Parathyroid adenoma (tissue), 2 donors: ENCODE measurements around the gene TENM3.

Source experiments
- H2AFZ ChIP-seq: fragments of 300-600 bp; sonication (generic); one replicate; pipeline ENCODE4 v1.7.0; 2017; ENCODE audit warnings: antibody characterized with exemption, mild to moderate bottlenecking
- H3K27ac ChIP-seq: fragments of 300-600 bp; sonication (generic); one replicate; pipeline ENCODE4 v1.7.0; 2017
- H3K27me3 ChIP-seq: fragments of 300-600 bp; sonication (generic); one replicate; pipeline ENCODE4 v1.7.0; 2017; ENCODE audit warnings: low read length; ENCODE audit not compliant: control insufficient read depth, insufficient read depth
- H3K36me3 ChIP-seq: fragments of 300-600 bp; sonication (generic); one replicate; pipeline ENCODE4 v1.7.0; 2017; ENCODE audit warnings: low read length; ENCODE audit not compliant: control insufficient read depth, insufficient read depth
- H3K4me1 ChIP-seq: fragments of 300-600 bp; sonication (generic); one replicate; pipeline ENCODE4 v1.7.0; 2017; ENCODE audit warnings: control low read depth
- H3K4me2 ChIP-seq: fragments of 300-600 bp; sonication (generic); one replicate; pipeline ENCODE4 v1.7.0; 2017; ENCODE audit warnings: low read length
- H3K4me3 ChIP-seq: fragments of 300-600 bp; sonication (generic); one replicate; pipeline ENCODE4 v1.7.0; 2017; ENCODE audit warnings: low read depth, low read length
- H3K79me2 ChIP-seq: fragments of 300-600 bp; sonication (generic); one replicate; pipeline ENCODE4 v1.7.0; 2017; ENCODE audit warnings: control low read depth
- H3K9ac ChIP-seq: fragments of 300-600 bp; sonication (generic); one replicate; pipeline ENCODE4 v1.7.0; 2017; ENCODE audit warnings: mild to moderate bottlenecking
- H3K9me3 ChIP-seq: fragments of 300-600 bp; sonication (generic); one replicate; pipeline ENCODE4 v1.7.0; 2017; ENCODE audit warnings: low read length; ENCODE audit not compliant: control insufficient read depth
- TF ChIP-seq, protein P1 (sequence below): fragments of 300-600 bp; sonication (generic); IDR thresholded peaks from one replicate; pipeline ENCODE4 v1.7.0; 2017; ENCODE audit warnings: antibody characterized with exemption, mild to moderate bottlenecking
- donor health status: primary hyperparathyroidism.

Gene TENM3

DNA sequence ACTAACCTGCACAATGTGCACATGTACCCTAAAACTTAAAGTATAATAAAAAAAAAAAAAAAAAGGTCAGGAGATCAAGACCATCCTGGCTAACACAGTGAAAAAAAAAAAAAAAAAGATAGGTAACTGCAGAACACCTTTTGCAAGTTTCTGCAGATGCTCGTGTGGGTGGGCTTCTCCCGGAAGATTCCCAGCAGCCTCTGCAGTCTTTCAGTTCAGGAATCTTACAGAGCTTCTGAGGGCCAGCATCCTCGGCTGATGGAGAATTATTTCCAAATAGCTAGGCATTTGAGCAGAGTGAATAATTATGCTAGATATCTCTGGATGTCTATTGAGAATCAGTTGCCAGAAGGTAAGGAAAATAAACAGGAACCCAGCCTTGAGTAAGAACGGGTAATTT is 373.3 kb downstream of the TENM3 start:
- Histone ChIP-seq H3K4me3 (no peak overlapping the region), H3K27ac (no peak overlapping the region), H3K9ac (no peak overlapping the region), H3K4me2 (no peak overlapping the region), H3K36me3 (no peaks in the 10 kb centered on the region), H3K27me3 (no peaks in the 10 kb centered on the region), H3K79me2 (no peaks in the 10 kb centered on the region), H2AFZ (no peak overlapping the region), H3K9me3 (no peaks in the 10 kb centered on the region), H3K4me1 (no peaks in the 10 kb centered on the region)
- TF ChIP-seq, protein P1, sequence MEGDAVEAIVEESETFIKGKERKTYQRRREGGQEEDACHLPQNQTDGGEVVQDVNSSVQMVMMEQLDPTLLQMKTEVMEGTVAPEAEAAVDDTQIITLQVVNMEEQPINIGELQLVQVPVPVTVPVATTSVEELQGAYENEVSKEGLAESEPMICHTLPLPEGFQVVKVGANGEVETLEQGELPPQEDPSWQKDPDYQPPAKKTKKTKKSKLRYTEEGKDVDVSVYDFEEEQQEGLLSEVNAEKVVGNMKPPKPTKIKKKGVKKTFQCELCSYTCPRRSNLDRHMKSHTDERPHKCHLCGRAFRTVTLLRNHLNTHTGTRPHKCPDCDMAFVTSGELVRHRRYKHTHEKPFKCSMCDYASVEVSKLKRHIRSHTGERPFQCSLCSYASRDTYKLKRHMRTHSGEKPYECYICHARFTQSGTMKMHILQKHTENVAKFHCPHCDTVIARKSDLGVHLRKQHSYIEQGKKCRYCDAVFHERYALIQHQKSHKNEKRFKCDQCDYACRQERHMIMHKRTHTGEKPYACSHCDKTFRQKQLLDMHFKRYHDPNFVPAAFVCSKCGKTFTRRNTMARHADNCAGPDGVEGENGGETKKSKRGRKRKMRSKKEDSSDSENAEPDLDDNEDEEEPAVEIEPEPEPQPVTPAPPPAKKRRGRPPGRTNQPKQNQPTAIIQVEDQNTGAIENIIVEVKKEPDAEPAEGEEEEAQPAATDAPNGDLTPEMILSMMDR = no peak

DNA sequence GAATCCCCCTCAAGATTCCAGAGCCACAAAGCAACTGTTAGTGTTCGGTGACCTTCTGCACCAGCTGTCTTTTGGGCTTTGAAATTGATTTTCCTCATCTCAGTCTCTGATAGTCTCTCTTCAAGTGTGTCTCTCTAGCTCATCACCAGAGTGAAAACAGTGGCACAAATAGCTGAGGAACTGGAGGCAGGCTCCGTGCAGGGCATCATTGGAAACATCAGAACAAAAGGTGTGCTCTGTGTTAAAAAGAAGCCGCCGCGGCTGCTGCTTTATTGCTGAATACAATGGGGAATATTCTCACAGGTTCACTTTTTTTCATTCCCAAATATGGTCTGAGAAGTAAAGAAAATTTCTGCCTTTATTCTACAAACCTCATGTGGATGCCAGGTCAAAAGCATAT is 376.5 kb downstream of the TENM3 start:
- Histone ChIP-seq H3K27me3 (no peaks in the 10 kb centered on the region), H3K27ac (no peak overlapping the region), H3K36me3 (no peaks in the 10 kb centered on the region), H3K4me1 (no peaks in the 10 kb centered on the region), H3K9me3 (no peaks in the 10 kb centered on the region), H3K4me3 (no peak overlapping the region), H3K79me2 (no peaks in the 10 kb centered on the region), H3K4me2 (no peak overlapping the region), H3K9ac (no peak overlapping the region), H2AFZ (no peak overlapping the region)
- TF ChIP-seq, protein P1 = no peak

DNA sequence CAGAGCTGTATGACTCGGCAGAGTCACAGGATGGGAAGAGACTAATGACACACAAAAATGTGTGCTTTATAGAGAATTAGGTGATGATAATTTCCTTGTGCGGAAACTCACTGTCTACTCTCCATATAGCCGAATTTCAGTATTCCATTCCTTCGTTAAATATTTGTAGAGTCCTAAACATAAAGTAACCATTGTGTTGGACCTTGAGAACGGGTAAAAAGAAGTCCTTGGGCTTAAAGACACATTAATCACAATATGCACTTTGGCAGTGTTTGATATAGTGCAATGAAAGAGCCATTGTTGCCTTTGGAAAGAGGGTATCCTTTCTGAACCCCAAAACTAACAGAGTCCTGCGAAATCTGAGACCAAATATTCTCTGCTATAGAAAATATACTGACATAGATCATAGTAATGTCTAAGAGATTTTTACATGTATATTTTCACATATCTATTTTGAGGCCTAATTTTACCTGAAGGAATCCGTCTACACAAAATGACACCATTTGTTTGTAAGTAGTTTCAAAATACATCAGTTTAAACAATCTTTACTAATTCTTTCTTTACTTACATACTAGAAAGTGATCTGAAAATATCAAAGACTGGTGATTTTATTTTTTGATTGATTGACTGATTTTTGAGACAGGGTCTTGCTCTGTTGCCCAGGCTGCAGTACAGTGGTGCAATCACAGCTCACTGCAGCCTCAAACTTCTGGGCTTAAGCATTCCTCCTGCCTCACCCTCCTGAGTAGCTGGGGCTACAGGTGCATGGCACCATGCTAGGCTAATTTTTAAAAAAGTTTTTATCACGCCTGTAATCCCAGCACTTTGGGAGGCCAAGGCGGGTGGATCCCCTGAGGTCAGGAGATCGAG is 377.1 kb downstream of the TENM3 start:
- H3K36me3 ChIP-seq = no peaks in the 10 kb centered on the region
- no peaks in the 10 kb centered on the region for H3K9me3 ChIP-seq
- no peak overlapping the region for H3K4me2 ChIP-seq
- H3K4me1 ChIP-seq = no peaks in the 10 kb centered on the region
- no peaks in the 10 kb centered on the region for H3K79me2 ChIP-seq
- H3K9ac ChIP-seq = no peak overlapping the region
- no peaks in the 10 kb centered on the region for H3K27me3 ChIP-seq
- no peak overlapping the region for H3K4me3 ChIP-seq
- H3K27ac ChIP-seq = no peak overlapping the region
- TF ChIP-seq, protein P1 = no peak
- no peak overlapping the region for H2AFZ ChIP-seq

DNA sequence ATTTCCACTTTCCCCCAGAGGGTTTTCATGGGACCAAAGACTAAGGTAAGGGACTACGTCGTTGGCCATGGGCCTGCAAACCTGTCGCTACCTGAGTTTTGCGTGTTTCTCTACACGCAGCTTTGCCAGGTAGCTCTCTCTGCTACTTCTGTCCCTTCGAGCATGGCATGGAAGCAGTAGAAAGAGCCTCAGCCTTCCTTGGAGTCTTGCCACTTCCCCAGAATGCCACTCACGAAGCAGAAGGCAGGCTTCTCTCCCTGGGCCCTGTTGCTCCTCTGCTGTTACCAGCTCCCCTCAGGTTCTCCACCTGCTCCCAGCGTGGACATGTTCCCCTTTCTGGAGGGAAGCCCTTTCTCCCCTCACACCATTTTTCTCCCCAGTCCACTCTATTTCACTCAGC is 381.1 kb downstream of the TENM3 start:
- TF ChIP-seq, protein P1 = no peak
- Histone ChIP-seq H3K27me3 (no peaks in the 10 kb centered on the region), H3K9ac (no peak overlapping the region), H3K4me3 (no peak overlapping the region), H3K4me1 (no peaks in the 10 kb centered on the region), H3K79me2 (no peaks in the 10 kb centered on the region), H2AFZ (no peak overlapping the region), H3K4me2 (no peak overlapping the region), H3K27ac (no peak overlapping the region), H3K9me3 (no peaks in the 10 kb centered on the region), H3K36me3 (no peaks in the 10 kb centered on the region)

DNA sequence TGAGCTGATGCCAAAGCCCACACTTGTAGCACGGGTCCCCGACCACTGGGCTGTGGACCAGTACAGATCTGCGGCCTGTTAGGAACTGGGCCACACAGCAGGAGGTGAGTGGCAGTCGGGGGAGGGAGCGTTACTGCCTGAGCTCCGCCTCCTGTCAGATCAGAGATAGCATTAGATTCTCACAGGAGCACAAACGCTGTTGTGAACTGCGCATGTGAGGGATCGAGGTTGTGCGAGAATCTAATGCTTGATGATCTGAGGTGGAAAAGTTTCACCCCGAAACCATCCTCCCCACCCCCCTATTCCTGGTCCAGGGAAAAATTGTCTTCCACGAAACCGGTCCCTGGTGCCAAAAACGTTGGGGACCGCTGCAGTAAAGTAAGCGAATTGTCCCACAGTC is 382.0 kb downstream of the TENM3 start:
- H3K4me3 ChIP-seq = no peak overlapping the region
- H3K4me2 ChIP-seq = no peak overlapping the region
- no peaks in the 10 kb centered on the region for H3K79me2 ChIP-seq
- no peaks in the 10 kb centered on the region for H3K9me3 ChIP-seq
- no peaks in the 10 kb centered on the region for H3K36me3 ChIP-seq
- H3K4me1 ChIP-seq = no peaks in the 10 kb centered on the region
- H3K27ac ChIP-seq = no peak overlapping the region
- H3K9ac ChIP-seq = no peak overlapping the region
- TF ChIP-seq, protein P1 = no peak
- no peak overlapping the region for H2AFZ ChIP-seq
- no peaks in the 10 kb centered on the region for H3K27me3 ChIP-seq
